Measurements from ENCODE around the gene NSD2.

The NSD2 gene

DNA sequence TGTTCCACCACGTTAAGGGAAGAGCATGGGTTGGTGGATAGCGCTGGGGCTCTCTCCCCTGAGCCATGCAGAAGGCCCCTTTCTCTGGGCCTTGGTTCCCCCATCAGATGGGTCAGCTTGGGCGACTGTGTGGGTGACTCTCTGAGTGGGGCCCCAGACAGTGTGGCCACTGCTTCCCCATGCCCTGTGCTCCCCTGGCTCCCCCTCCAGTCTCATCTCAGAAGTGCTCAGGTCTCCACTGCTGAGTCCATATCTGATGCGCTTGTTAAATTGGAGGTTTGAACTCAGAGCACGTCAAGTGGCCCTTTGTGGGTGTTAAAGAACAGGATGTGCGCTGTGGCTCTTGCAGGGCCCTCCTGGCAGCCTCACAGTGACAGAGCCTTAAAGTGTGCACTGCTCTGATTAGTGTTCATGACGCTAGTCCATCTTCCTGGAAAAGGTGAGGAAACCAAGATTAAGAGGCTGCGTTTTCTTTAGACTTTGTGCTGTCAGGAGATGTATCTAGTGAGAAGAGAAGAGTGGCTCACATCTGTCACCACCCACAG is 77.8 kb downstream of the NSD2 start:
- no peak for DNase-seq

DNA sequence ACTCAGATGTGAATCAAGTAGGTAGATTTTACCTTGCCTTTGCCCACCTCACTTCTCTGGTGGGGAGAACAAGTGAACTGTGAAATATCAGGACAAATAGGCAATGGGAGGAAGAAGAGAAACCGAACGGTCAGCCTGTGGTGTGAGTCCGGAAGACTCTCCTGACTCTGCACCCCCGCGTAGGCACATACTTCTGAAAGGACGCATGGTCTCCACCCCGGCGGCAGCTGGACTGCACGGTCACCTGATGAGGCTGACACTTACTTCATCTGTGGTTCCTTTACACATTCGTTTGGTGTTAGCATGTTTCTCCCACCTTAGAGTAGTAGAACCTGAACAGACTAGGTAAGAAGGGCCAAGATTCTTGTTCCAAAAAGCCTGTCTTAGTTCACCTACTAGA is 79.2 kb downstream of the NSD2 start:
- no peak for DNase-seq

DNA sequence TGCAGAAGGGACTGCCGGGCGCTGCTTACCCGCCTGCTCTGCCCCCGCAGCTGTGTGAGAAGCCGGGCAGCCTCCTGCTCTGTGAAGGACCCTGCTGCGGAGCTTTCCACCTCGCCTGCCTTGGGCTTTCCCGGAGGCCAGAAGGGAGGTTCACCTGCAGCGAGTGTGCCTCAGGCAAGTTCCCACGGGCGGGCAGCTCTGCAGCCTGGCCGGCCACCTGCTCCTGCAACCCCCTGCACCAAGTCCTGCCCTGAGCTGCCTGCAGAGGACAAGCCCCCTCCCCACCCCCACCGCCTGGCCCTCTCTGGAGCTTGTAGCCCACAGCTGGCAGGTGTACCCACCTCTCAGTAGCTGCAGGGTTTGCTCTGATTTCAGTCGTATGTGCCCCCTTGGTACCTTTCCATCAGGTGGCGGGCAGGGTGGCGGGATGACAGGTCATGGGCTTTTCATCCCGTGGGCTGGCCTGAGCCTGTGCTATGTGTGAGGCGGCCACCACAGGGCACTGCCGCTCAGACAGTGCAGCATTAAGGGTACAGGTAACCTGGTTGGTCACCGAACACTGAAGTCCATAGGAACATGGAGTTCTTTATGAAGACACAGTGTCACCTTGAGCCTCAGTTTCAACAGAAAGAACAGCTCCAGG is 81.0 kb downstream of the NSD2 start:
- no peak for DNase-seq

DNA sequence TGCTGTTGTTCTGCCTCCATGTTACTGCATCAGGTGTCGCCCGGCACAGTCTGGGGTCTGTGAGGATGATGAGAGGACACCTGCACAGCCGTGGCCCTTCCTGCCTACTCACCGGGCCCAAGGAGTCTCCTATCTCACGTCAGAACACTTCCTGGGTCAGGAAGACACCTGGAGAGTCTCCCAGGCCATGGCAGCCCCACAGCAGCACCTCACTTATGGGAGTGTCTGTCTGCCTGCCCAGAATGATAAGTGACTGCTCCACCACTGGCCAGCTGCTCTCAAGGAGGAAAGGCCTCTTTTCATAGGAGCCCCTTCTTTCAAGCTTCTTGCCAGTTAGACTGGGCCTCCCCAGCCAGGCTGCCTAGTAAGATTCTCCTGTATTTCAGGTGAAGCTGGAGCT is 81.5 kb downstream of the NSD2 start:
- no peak for DNase-seq

DNA sequence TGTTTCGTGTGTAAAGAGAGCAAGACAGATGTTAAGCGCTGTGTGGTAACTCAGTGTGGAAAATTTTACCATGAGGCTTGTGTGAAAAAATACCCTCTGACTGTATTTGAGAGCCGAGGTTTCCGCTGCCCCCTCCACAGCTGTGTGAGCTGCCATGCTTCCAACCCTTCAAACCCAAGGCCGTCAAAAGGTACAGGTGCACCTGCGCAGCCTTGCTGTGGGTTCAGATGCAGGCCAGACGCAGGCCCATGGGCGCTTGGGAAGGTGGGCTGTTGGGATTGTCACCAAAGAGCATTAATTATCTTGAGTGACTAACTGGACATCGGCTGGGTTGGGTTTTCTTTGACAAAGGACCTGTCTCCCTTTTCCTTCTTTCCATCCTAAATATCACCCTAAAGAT is 82.1 kb downstream of the NSD2 start:
- DNase-seq: no peak

DNA sequence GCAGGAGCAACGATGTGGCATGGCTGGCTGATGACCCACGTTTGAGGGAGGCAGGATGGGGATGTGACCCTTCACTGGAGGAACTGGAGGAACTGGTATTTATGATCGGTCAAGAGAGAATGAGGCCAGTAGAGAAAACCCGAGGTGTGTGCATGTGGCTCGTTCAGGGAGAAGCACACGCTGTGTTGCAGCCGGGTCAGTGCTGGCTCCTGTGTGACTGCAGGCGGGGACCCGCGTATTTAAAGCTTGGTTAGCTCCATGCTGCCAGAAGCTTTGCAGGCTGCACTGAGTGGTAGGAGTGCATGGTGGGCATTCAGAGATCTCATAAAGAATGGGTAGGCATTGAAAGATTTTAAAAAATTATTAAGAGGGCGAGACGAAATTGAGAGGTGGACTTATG is 85.4 kb downstream of the NSD2 start:
- DNase-seq: no peak

DNA sequence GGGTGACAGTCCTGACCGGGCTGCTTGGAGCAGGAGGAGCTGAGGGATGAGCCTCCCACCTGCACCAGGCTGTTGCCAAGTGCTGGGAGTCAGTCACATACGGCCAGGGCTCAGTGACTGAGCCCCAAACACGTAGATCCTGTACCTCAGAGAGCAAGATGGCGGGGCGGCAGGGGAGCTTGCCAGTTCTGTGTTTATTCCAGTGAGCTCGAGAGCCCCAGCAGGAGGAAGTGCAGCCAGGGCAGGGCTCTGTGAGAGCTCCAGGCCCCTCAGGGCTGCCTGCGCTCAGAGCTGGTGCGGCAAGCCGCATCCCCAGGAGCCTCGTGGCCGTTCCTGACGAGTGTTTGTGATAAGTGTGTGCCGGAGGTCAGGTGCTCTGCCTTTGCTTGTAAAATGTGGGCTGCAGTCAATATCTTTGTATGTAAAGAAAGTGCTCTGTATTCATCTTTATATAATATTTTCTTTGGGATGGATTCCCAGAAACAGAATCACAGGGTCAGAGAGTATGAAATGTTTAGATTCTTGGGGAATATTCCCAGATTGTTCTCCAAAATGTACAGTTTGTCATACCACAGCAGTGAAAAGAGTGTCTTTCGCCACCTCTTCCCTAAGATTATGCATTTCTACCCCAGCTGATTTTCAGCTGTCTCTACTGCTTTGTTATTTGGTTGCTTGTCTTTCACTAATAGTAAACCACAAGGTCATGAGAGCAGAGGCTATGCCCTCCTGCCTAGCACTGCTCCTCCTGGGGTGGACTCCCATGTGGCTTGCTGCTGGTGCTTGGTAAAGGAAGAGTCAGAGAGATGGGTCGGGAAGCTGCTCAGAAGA is 87.3 kb downstream of the NSD2 start:
- no peak for DNase-seq

DNA sequence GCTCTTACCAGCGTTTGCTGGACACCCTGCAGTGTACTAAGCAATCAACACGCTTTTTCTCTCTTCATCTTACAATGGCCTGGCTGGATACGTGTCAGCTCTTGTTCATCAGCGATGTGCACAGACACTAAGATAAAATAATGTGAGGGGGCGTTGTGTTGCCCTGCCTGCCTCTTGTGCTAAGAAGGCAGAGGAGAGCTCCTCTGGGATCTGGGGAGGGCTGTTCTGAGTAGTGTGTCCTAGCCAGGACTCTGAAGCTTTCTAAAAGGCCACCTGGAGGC is 87.9 kb downstream of the NSD2 start:
- DNase-seq: no peak

DNA sequence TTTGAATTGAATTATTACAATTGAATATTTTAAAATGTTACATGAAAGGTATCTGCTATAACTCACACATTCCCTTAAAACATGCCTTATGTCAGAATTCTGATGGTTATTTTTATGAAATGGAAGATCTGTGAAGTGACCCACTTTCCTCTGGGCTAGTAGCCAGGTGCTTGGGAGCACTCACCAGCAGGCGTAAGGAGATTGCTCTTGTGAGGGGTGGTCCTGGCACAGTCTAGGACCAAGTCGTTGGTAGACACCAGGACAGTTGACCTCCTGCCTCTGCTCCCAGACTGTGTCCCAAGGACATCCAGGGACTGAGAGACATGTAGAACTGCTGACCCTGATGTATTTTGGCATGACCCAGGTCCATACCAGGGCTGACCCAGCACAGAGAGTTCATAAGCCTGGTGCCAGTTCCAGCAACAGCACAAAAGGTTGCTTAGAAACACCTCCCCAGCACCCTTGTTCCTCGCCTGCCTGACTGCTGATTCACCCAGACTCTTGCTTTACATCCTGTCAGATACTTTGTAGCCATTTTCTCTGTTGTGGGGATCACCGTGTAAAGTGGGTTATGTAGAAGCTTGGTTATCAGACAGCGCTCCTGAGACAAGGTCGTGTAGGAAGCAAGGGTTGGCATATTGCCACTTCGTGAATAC is 89.1 kb downstream of the NSD2 start:
- DNase-seq: no peak

DNA sequence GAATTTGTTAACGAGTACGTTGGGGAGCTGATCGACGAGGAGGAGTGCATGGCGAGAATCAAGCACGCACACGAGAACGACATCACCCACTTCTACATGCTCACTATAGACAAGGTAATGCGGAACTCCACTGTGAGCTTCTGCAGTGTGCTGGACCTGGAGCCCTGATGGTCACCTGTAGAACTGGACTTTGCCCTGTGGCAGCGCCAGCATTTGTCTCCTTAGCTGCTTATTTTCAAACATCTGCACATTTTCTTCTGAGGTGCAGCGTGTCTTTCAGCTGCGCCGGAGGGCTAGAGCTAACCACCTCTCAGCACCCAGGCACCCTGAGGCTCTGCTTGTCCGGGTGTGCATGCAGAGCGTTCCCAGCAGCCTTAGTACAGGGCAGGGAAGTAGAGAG is 89.8 kb downstream of the NSD2 start:
- no peak for DNase-seq

DNA sequence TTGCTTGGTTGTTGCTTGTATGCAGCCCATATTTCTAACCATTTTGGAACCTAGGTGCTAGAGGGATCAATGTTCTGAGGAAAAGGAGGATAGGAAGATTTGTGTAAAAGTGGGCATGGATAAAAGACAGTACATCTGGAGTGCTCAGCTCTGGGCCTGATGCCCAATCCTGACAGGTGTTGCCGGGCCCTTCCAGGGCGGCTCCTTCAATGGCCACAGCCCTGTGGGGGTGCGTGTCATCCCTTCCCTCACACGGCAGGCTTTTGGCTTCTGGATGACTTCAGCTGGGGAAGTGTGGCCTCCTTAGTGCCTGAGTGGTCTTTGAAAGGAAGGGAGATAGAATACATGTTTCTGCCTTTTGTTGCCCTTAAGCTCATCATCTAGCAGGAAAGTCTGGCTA is 90.4 kb downstream of the NSD2 start:
- no peak for DNase-seq

DNA sequence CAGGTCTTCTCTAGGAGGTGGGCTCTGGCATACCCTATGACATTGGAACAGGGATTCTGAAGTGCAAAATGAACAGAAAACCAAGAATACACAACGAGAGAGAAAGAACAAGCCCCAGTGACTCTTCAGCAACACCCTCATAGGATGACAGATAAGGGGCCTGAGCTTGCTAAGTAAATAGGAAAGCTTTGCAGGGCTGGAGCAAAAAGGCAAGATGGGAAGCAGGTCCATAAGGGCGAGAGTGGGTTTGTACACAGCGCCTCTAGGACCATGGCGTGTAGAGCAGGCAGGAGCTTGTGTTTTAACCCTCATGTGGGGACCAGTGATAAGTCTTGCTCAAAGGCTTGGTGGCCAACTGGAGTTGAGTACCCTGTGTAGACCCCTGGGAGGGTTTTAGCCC is 91.8 kb downstream of the NSD2 start:
- no peak for DNase-seq

DNA sequence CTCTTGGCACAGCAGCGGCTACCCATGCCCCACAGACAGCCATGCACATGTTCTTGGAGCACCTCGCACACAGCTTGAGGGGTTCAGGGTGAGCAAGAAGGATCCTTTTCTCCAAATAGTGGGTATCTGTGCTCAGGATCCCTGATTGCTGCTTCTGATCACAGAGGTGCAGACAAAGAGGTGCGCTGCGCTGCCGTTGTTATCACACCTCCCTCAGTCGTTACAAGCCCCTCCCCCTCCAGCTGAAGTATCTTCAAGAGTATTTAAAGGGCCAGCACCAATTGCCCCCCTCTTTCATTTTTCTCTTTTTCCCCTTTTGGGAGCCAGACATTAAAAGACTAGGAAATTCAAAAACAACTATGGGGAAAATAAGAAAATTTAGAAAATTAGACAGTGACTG is 93.2 kb downstream of the NSD2 start:
- no peak for DNase-seq

DNA sequence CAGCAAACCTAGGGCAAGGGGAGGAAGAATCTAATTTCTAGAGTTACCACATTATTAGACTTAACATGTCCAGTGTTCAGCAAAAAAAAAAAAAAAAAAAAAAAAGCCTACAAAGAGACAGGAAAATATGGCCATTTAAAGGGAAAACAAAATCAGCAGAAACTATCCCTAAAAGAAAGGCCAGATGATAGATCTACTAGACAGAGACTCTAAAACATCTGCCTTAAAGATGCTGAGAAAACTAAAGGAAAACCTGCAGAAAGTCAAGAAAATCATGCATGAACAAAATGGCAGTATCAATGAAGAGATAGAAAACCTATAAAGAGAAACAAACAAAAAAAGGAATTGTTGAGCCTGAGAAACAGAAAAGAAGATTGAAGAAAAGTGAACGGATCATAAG is 93.8 kb downstream of the NSD2 start:
- no peak for DNase-seq

DNA sequence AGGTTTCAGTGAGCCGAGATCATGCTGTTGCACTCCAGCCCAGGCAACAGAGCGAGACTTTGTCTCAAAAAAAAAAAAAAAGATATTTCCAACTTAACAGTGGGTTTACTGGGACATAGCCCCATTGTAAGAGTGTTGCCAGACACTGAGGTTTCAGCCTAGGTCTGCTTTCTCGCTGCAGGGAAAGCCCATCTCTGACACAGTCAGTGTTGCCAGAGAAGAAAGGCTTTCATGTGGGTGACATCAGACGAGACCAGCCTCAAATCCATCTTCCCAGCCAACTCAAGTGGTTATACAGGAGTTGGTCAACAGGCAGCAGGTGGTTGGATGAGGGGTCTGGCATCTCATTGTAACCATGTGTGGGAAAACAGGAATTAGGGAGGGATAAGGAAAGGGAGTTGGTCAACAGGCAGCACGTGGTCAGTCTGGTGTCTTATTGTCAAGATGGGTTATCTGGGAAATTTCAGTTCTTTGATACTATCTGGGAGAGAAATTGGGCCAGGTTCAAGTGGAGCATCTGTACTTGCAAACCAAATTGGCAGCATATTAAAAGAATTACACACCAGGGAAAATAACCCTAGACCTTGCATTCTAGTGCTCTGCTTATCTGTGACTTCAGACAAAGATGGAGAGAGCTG is 96.4 kb downstream of the NSD2 start:
- no peak for DNase-seq

DNA sequence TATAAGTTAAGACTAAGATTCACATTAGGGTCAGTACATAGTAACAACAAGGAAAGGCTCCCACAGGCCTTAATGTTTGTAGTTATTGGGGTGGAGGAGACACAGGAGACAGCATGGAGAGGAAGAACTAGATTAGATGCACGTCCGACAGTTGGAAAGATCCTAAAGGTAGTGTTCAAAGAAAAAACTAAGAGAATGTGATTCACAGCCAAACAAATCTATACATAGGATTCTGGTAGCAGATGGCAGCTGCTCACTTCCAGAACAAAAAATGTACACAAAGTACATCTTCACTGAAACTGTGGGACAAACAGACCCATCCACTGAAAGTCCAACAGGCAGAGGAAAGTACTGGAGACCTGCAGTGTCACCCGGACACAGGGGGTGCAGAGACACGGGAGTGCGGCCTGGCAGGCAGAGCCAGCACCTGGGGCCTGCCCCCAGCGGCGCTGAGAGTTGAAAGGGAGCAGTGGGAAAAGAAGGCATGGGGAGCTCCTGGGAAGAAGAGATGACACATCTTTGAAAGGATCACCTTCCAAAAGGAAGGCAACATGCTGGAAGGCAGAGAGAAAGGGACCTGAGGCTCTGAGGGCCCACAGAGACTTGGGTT is 97.6 kb downstream of the NSD2 start:
- DNase-seq: no peak

DNA sequence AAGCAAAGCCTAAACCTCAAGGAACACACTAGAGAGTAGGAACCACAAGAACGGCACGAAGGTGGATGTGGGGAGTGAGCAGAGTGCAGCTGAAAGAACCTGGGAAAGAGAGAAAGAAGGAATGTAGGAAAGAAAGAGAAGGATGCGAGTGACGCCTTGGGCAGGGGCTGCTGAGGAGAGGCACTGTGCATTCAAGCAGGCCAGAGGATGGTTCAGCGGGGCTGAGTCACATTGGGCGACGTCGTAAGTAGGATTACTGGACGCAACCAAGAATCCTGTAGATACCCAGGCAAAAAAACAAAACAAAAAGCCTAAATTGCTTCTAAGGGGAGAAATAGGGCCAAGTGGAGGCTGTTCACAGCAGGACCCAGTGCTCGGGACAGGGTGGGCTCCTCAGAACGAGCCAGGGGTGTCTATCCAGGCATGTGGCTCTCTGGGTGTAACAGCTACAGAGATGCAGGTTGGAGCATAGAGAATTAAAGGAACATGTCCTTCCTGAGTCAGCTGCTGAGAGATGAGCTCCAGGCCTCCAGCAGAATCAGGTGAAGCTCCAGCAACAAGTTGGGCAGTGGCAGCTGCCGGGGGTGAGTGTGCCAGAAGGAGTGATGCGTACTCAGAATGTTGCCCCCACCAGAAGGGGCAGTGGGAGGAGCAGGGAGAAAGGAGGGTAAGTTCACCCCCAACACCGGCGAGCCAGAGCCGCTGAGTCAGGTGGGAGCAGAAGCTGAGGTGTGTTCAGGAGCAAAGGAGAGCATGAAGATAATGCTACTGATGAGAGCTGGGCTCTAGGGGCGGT is 98.9 kb downstream of the NSD2 start:
- DNase-seq: no peak

DNA sequence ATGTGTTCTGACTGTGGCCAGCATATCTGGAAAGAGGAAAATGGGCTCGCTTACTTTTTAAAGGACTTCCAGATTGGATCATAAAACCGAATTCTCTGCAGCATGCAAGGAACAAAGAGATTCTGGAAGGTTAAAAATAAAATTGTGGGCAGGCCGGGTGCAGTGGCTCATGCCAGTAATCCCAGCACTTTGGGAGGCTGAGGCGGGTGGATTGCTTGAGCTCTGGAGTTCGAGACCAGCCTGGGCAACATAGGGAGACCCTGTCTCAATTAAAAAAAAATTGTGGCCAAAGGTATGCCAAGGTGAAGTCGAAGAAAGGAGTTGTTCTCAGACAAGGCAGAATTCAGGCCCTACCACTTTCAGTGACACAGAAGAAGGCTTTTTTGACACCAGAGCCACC is 99.7 kb downstream of the NSD2 start:
- DNase-seq: no peak

DNA sequence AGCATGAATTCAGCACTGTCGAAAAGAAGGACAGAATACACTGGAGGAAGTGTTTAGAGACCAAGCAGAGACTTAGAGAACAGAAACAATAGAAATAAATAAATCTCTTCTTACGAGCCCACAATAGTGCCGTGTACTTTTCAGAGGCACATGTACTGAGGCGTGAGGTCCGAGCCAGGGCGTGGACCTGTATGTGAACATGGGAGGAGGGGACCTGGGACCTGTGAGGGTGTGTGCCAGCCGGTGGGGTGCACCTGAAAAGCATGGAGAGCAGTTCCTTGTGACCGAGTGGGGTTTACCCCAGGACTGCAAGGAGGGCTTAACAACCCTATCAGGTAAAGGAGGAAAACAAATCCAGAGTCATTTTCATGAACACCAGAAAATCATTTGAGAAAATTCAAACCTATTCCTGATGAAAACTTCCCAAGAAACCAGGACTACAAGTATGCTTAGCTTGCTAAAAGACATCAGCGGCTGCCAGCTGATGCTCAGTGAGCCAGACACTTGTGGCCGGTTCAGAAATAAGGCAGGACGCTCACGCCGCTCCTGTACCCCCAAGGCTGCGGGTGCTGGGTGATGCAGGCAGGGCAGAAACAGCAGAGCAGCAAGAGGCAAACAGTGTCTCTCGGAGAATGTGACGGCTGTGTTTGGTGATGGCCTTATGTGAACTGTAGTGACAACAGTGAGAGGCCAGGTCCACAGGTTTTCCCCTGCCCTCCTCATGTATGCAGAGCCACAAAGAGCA is 100.4 kb downstream of the NSD2 start:
- DNase-seq: no peak

DNA sequence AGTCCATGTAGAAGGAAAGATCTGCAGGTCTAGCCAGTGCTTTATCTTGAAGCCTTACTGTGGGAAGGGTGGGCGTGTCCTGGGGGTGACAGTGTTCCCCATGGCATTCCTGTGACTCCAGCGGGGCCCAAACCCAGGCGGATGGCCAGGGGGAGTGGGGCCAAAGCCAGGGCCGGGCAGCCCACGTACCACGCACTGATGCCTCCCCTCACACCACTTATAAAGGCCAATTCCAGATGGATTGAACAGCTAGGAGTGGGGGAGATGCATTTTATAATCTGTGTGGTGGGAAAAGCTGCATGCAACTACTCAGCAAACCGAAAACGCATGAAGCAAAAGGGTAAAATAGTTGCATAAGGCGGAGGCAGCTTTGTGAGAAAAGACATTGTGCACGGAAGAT is 101.2 kb downstream of the NSD2 start:
- no peak for DNase-seq

DNA sequence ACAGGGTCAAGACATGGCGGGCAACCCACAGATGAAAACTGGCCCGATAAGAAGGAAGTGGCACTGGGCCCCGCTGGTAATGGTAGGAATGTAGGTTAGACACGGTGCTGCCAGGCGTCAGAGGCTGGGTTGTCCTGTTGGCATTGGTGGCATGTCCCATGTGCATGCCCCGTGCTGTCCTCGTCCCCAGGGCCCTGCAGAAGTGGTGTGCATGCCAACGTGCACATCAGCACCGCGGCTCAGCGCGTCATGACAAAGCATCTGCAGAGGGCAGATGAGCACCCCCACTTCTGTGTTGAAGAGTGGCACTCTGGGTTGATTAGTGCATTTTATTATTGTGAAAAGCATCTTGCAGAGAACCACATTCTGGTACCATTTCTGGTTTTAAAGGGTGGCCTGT is 102.0 kb downstream of the NSD2 start:
- DNase-seq: no peak

DNA sequence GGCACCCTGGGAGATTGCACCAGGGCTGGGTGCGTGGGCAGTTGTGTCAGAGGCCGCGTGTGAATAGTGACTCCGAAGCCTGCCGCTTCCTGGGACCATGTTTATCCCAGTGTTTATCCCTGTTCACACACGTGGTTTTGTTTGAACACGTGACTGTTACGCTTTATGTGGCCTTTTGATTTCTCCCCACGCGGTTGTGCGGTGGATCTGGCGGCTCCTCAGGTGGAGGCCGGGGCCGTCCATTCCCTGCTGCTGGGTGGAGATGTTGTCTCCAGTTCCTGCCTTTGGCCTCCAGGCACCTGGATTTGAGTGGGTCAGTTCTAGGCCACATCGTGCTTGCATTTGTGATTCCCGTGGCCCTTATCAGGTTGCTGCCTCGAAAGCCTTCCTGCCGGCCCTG is 102.5 kb downstream of the NSD2 start:
- no peak for DNase-seq

All from activated effector memory CD4-positive, alpha-beta T cell treated with Interleukin-2 at 50 U/mL for 16 hours (primary cell).